Globus pallidus (tissue), 1 donor: Measurements from ENCODE around the gene RFC3.
"Not testable (repeated sequence)": the region's sequence is repeated elsewhere in the genome, so short reads cannot be mapped to it uniquely, and the experiment has no call there.

Experiments
- DNase-seq: peaks from one replicate; pipeline ENCODE4 v3.0.0-alpha.2; 2015; ENCODE audit warnings: low spot score

Gene RFC3

DNA sequence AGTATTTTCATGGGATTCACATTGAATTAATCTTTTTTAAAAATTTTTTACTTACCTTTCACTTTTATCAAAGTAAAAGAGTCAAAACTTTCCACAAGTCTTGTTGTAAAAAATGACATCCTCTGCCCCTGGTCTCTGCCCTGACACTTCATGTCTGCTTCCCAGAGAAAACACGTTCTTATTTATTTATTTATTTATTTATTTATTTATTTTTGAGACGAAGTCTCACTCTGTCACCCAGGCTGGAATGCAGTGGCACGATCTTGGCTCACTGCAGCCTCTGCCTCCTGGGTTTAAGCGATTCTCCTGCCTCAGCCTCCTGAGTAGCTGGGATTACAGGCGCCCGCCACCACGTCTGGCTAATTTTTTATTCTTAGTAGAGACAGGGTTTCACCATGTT, 5.1 kb upstream of the RFC3 start:
- not testable (repeated sequence) for DNase-seq

DNA sequence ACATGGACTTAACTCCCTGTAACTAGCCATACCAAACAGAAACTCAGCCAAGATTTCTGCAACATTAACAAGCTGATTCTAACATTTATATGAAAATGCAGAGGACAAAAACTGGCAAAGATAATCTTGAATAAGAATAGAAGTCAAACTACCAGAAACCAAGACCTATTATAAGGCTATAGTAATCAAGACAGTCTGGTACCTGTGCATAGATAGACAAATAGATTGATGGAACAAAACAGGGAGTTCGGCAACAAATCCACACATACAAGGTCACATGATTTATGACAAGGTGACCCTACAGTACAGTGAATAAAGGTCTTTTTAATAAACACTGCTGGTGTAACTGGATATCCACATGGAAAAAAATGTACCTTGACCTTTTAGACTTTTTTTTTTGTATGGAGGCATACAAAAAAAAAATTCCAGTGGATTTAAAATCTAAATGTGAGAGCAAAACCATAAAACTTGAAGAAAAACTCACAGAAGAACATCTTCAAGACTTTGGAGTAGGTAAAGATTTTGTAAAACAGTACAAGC, 2.9 kb upstream of the RFC3 start:
- no peak for DNase-seq

DNA sequence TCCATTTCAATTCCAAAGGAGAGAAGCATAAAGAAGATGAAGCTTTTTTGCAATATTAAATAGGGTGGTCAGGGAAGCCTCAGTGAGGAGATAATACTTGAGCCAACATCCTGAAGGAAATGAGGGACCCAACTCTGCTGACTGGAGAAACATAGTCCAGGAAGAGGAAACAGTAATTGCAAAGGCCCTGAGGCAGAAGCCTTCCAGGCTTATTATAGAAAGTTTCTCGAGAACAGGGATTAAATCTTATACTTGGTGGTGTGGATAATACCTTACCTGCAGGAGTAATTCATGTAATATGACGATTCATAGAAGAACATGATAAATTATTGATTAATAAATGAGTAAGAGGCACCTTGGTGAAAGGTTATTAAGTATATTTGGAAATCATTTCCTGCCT, 1.0 kb upstream of the RFC3 start:
- DNase-seq: no peak

DNA sequence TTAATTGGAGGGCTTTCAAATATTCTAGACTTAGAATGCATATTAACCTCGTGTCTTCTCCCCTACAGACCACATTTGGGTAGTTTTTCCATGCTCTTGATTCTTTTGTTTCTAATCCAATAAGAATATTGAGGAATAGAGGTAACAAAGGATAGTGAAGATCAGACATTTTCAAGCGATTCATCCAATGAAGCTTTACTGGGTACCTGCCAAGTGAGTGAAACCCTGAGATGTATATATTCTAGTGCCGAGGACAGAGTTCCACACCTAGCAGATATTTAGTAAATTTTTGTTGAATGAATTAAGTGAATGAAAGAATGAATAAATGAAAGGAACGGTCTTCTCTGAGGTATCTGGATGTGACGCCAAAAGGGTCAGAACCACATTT, 442 bp upstream of the RFC3 start:
- no peak for DNase-seq

DNA sequence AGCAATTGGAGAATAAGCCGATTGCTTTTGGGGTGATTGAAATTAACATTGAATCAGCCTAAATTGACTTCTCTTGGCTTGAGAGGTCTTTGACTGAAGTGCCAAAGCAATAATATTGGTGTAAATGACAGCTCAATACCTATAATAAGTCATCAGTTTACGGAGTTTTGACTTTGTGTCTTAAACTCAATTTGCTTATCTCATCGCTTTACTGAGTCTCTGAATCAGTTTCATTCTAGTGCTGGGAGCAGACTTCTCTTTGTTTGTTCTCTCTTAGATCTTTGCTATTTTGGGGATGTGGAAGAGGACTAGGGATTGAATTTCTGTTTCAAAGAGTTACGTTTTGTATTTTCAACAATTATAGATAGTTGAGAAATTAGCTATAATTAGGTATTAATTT, 7.1 kb downstream of the RFC3 start:
- no peak for DNase-seq

DNA sequence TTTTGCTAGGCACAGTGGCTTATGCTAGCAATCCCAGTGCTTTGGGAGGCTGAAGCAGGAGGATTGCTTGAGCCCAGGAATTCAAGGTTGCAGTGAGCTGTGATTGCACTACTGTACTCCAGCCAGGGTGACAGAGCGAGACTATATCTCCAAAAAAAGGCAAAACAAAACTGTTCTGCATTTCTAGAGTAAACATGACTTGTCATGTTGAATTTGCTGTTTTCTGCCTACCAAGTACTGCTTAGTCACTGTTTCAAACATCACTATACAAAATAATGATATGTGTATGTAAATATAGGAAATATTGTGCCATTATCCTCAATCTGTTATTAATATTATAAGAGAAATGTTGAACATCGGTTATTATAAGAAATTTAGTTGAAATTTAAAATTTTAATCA, 9.2 kb downstream of the RFC3 start:
- DNase-seq: no peak

DNA sequence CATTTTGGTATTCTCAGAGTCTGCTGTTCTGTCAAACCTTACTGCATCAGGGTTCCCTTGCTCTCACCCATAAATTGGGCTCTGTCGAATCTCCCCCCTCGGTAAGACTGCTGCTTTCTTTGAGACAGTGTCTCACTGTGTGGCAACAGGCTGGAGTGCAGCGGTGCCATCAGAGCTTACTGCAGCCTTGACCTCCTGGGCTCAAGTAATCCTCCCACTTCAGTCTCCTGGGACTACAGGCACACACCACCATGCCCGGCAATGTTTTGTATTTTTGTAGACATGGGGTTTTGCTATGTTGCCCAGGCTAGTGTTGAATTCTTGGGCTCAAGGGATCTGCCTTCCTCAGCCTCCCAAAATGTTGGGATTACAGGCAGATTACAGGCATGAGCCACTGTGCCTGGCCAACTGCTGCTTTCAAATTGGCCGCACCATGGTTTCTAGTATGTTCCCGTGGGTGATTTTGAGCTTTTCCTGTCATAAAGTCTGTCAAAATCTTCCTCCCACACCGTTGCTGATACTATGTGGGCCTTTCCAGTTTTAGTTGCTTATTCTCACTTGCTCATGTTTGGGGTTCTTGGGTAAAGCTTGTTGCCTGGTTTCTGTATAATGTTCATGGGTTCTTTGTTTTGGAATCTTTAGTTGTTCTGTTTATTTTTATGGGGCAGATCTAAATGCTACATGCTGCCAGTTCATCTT, 10.6 kb downstream of the RFC3 start:
- DNase-seq: no peak

DNA sequence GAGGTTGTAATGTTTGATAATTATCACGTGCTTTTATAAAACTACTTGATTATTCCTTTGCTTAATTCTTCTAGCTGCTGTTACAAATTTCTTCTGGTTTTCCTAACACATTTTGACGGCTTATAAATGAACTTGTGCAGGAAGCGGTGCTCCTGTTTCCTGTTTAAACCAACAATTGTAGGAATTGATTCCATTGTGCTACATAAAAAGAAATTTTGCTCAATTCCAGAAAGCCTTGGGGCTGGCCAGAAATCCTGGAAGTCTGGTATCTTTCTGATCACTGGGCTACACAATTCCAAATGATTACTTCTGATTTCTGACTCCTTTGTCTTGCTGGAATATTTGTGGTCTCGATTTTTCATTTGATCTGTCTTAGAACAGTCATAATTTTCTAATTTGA, 14.9 kb downstream of the RFC3 start:
- DNase-seq: no peak

DNA sequence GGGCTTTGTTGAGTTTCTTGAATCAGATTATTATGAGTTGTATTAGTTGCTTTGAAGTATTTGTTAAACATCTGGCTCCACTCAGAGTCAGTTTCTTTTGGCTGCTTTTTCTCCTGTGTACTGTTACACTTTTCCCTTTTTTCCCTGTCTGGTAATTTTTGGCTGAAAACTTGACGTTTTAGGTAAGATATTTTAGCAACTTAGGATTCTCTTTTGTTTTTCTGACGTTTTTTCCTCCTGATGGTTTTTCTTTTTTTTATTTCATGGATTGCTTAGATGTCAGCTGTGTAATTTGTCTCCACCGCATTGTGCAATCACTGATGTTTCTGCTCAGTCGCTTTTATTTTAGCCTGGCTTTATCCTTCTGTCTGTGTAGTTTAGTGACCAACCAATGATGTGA, 20.7 kb downstream of the RFC3 start:
- no peak for DNase-seq

DNA sequence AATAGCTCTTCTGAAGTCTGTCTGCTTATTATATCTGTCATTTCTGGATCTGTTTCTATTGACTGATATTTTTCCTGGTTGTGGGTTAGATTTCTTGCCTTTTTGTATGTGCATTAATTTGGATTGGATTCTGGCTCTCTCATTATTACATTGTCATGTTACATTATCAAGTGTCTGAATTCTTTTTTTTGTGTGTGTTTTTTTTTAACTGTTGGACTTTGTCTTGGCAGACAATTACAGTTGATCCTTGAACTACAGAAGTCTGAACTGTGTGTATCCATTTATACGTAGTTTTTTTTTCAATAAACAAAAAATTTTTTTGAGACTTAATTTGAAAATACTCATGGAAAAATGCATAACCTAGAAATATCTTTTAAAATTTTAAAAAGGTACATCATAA, 22.5 kb downstream of the RFC3 start:
- no peak for DNase-seq

DNA sequence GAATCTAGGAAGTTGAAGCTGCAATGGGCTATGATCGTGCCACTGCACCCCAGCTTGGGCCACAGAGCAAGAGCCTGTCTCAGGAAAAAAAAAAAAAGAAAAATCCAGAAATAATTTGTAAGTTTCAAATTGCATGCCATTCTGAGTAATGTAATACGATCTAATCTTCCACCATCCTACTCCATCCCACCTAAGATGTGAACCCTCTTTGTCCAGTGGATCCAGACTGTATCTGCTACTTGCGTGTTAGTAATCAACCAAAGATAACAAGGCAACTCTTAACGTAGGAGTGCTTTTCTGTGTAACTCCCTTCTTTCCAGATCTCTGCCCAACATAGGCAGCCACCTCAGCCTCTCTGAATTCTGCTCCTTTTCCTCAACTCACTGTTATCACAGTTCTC, 24.3 kb downstream of the RFC3 start:
- DNase-seq: no peak

DNA sequence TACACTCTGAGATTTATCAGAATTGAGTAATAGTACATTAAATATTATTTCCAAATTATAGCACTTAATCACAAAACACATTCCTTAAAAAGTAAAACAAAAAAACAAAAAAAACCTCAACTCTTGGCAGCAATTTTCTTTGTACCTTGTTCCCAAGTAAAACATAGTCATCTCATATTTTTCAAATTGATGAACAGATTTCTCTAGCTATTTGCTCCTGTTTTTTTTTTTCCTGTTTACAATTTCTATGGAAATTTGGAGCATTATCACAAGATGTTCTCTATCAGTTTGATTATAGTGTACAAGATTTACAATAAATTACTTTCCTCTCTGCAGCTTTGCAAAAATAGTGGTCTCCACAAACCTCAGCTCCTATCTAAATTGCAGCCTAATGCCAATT, 25.0 kb downstream of the RFC3 start:
- DNase-seq: no peak

DNA sequence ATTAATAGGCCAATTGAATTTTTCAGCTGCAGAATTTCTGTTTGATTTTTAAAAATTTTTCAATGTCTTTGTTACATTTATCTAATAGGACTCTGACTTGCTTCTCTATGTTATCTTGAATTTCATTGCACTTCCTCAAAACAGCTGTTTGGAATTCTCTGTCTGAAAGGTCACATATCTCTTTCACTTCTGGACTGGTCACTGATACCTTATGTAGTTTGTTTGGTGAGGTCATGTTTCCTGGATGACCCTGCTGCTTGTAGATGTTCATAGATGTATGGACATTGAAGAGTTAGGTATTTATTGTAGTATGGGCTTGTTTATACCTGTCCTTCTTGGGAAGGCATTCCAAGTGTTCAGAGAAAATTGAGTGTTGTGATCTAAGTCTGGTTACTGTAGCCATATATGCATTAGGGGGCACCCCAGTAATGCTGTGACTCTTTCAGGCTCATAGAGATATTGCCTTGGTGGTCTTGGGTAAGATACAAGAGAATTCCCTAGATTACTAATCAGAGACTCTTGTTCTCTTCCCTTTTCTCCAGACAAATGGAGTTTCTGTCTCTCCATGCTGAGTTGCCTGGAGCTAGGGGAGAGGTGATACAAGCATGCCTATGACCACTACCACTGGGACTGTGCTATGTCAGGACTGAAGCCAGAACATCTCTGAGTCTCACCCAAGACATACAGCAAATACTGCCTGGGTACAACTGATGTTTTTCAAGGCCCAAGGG, 27.8 kb downstream of the RFC3 start:
- no peak for DNase-seq

DNA sequence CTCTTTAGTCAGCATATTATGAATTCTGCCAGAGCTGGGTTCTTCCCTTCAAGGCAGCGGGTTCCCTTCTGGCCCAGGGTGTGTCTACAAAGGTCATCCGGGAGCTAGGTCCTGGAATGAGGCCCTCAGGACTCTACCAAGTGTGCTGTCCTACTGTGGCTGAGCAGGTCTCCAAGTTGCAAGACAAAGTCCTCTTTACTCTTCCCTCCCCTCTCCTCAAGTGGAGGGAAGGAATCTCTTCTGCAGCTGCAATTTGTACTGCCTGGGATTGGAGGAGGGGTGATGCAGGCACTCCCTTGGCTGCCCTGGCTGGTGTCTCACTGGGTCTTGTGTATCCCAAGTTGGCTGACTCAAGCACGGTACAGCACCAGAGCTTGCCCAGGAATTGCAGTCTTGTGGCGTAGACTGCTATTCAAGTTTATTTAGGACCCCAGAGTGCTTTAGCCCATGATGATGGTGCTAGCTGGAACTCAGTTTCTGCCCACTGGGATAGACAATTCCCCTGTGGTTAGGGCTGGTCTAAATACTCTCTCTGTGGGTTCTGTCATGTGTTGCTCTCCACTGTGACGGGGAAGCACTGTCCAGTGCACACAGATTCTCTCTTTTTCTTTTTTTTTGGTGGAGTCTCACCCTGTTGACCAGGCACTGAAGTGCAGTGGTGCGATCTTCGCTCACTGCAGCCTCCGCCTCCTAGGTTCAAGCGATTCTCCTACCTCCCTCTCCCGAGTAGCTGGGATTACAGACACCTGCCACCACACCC, 28.5 kb downstream of the RFC3 start:
- DNase-seq: no peak

DNA sequence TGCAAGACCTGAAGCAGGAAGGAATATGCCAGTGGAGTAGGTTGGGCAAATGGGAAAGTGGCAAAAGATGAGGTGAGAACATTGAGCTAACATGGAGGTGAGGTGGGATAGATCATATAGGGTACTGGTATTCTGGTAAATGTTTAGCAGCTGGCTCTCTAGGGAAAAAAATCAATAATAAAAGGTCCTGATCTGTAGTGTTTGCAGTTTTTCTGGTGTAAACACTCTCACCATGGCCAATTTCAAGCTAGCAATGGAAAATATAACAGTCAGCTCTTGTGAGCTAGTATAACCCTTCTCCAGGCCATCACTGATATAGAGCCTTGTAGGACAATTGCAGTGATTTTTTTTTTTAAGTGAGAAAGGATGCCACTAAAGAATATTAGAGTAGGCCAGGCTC, 31.3 kb downstream of the RFC3 start:
- DNase-seq: no peak

DNA sequence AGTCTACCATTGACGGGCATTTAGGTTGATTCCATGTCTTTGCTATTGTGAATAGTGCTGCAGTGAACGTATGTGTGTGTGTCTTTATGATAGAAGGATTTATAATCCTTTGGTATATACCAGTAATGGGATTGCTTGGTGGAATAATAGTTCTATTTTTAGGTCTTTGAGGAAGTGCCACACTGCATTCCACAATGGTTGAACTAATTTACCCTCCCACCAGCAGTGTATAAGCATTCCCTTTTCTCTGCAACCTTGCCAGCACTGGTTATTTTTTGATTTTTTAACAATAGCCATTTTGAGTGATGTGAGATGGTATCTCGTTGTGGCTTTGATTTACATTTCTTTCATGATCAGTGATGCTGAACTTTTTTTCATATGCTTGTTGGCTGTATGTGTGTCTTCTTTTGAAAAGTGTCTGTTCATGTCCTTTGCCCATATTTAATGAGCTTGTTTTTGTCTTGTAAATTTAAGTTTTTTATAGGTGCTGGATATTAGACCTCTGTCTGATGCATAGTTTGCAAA, 37.5 kb downstream of the RFC3 start:
- no peak for DNase-seq

DNA sequence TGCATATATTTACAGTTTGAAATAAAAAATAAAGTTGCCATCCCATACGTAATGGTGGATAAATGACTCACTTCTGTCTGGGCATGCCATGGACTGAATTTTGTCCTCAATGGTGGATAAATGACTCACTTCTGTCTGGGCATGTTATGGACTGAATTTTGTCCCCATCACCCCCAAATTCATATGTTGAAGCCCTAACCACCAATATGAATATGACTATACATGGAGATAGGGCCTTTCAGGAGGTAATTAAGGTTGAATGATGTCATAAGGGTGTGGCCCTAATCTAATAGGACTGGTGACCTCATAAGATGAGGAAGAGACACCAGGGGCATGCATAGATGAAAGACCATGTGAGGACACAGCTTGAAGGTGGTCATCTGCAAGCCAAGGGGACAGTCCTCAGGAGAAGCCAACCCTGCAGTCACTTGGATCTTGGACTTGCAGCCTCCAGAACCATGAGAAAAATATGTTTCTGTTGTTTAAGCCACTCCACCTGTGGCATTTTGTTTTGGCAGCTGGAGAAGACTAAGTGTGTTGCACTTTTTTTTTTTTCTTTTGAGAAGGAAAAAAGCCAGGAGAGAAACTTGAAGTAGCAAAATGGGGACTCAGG, 41.8 kb downstream of the RFC3 start:
- DNase-seq: no peak

DNA sequence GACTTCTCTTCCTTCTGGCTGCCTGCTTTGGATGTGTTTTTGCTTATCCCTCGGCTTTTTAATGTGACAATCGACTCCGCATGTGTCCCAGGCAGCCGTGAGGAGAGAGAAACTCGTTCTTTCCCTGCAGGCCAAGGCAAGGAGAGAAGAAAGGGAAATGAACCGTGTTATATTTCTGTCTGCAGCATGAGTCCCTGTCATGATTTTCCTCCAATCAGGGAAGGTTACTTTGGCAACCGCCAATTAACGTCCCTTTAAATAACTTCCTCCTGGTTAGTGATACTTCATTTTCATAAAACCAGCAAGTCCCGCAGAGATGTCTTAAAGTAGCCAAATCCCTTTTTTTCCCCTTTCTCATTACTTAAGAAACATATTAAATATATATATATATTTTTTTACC, 42.6 kb downstream of the RFC3 start:
- DNase-seq: no peak

DNA sequence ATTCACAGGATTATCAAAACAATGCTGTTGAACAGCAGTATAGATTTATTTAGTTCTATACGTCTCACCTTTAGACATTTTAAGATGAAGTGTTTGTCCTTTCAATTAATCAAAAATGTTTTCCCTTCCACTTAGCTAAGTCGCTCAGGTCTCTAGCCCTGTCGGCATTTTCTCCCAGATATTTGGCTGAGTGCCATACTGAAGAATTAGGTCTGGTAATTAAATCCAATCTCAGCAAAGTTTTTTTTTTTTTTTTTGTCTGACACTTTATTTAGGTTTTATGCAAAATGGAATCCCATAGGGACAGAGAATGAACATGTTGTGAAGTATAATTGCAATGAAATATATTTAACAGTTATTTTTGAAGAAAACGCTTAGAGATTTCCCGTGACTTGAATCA, 44.1 kb downstream of the RFC3 start:
- no peak for DNase-seq

DNA sequence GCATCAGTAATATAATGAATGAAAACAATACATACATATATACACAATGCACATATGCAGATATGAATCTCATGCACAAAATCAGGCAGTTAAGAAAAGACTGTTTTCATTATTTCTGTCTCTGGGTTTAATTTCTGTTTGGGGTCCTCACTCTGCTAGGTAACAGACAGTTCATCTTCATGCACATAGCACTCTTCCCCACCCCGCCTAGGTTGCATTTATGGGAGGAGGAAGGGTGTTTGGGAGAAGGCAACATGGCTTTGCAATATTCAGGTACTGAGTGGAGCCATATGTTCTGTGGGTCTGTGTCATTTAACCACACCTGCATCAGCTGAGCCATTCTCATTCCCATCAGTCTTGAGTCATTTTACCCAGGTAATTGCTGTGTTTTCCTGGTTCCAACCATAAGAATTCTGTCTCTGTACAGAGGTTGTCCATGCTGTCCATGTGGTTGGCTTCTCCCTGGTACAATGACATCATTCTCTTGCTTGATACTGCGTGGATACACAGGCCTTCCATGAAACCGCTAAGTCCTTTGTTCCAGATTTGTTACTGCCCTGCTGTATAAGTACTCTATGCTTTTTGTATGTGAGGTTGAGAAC, 45.3 kb downstream of the RFC3 start:
- DNase-seq: no peak

DNA sequence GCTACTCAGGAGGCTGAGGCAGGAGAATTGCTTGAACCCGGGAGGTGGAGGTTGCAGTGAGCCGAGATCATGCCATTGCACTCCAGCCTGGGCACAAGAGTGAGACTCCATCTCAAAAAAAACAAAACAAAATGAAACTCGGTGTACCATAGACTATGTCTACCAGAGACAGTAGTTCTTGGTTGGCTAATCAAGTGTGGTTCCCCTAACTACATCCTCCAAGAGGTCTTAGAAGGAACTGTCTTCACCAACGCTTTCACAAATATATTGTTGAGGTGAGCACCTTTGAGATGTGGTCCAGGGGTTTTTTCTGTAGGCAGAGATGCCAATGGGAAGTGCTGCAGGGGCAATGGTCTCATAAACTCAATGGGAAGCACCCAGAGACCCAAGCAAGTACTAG, 48.0 kb downstream of the RFC3 start:
- DNase-seq: no peak

DNA sequence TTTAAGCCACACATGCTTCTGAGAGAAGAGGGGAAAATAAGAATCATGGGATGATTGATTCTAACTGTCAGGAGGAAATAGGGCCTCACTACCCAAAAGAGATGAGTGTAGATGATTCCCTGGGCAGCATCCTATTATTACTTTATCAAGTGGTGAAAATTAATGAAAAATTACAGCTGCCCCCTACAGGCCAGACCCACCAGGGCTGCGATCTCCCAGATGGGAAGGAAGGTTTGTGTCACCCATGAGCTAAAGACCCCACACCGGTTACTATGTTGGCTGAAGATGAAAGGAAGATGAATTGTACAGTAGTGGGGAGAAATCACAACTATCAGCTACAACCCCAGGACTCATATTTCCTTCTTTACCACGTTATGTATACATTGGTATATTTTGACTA, 49.5 kb downstream of the RFC3 start:
- DNase-seq: no peak
